ENCODE measurements around the gene TMEM217. TPM values are rescaled to one million over a fixed set of nuclear protein-coding genes. Genes with fewer than 3 reads are reported as not detected.

TMEM217 gene
- total and polyA plus RNA-seq, 2 of the 8 experiments (the other 6 are each of a cell fraction or from before 2014, with no cell fraction given), result 0.60 to 1.1 TPM

- no peak overlapping the region for H2BK20ac ChIP-seq (ENCODE audit: low read length)
- peaks cover 2 to 6% of the 10 kb centered on the region in 2 experiments for H4K20me1 ChIP-seq (replicated peaks in 1 of 2; ENCODE audit: control insufficient read depth in 1 of 2, insufficient read depth in 2 of 2, low read length in 2 of 2)
- H3K27me3 ChIP-seq (replicated peaks in 1 of 4; ENCODE audit: control insufficient read depth in 3 of 4, extremely low read depth in 1 of 4, insufficient read depth in 3 of 4, low read length in 3 of 4), result no peaks in the 10 kb centered on the region
- no peak overlapping the region for H3K4ac ChIP-seq (replicated peaks; ENCODE audit: insufficient read length, low read depth, low read length)
- H3K9me3 ChIP-seq (ENCODE audit: insufficient read depth in 2 of 2, low read depth in 1 of 2, low read length in 1 of 2), result no peaks in the 10 kb centered on the region
- H2AK5ac ChIP-seq (ENCODE audit: low read depth, low read length), result no peak overlapping the region
- no peak overlapping the region for H3K4me2 ChIP-seq (ENCODE audit: insufficient read depth in 1 of 2, low read depth in 2 of 2, low read length in 2 of 2)
- FAIRE-seq (no peak), DNase-seq (ENCODE audit: low read depth in 1 of 2, low spot score in 2 of 2) (no peak)
- H3K4me3 ChIP-seq (ENCODE audit: extremely low read depth in 1 of 4, insufficient read depth in 2 of 4, low read depth in 3 of 4, low read length in 4 of 4), result no peak overlapping the region
- H2BK12ac ChIP-seq (ENCODE audit: low read depth, low read length), result no peak overlapping the region
- no peak overlapping the region for H3K9ac ChIP-seq (replicated peaks in 1 of 4; ENCODE audit: extremely low read depth in 1 of 4, low read depth in 3 of 4, low read length in 3 of 4)
- H3K56ac ChIP-seq (replicated peaks; ENCODE audit: insufficient read length, low read depth, low read length), result no peak overlapping the region
- ChIA-PET CTCF (ENCODE audit: partially characterized antibody) (interaction anchor here (0.9 to 1.2 kb wide), 2 partner anchors 24 to 264 kb away, joined by 3 read pairs; no protein-coding TSS in a partner anchor), POLR2A (ENCODE audit: partially characterized antibody) (no interaction called here)
- H2BK15ac ChIP-seq (ENCODE audit: low read length), result no peak overlapping the region
- H3K79me2 ChIP-seq (ENCODE audit: control insufficient read depth in 1 of 2, insufficient read depth in 2 of 2, low read length in 2 of 2), result no peaks in the 10 kb centered on the region; a peak in 1 of 4 replicates
- no peaks in the 10 kb centered on the region; the same call in 1 of the 2 replicates for H3K79me1 ChIP-seq (ENCODE audit: low read depth, low read length)
- H2BK5ac ChIP-seq (ENCODE audit: low read depth, low read length), result no peak overlapping the region
- H2AFZ ChIP-seq (ENCODE audit: low read length), result no peak overlapping the region
- no peak overlapping the region for H4K8ac ChIP-seq (ENCODE audit: extremely low read depth, insufficient read depth, low read length)
- no peak overlapping the region for H3K14ac ChIP-seq (ENCODE audit: insufficient read length)
- H3K23me2 ChIP-seq (ENCODE audit: low read depth, low read length), result no peaks in the 10 kb centered on the region
- H3K4me1 ChIP-seq (replicated peaks in 1 of 4; ENCODE audit: control insufficient read depth in 3 of 4, insufficient read depth in 4 of 4, low read length in 3 of 4), result no peaks in the 10 kb centered on the region
- no peak for TF ChIP-seq GTF2F1 (IDR thresholded peaks at IDR 0.05; ENCODE audit: borderline replicate concordance, low read depth, low read length)
- no peak for TF ChIP-seq TCF12 (IDR thresholded peaks at IDR 0.05; ENCODE audit: low read depth, low read length)
- no peak for TF ChIP-seq MAX (IDR thresholded peaks at IDR 0.05)
- TF ChIP-seq CBX8 (IDR thresholded peaks at IDR 0.05; ENCODE audit: borderline replicate concordance, low read depth, low read length), result no peak
- TF ChIP-seq RXRA (IDR thresholded peaks at IDR 0.05; ENCODE audit: insufficient read depth, low read depth, low read length), result no peak
- TF ChIP-seq SRF (IDR thresholded peaks at IDR 0.05; ENCODE audit: low read depth, low read length), result no peak
- TF ChIP-seq CHD1 (IDR thresholded peaks at IDR 0.05; ENCODE audit: low read depth, low read length), result no peak
- TF ChIP-seq CREB1 (IDR thresholded peaks at IDR 0.05), result no peak
- TF ChIP-seq KDM5A (IDR thresholded peaks at IDR 0.05; ENCODE audit: low read length), result no peak
- no peak for TF ChIP-seq NRF1 (IDR thresholded peaks at IDR 0.05; ENCODE audit: low read depth, low read length)
- TF ChIP-seq KDM4A (IDR thresholded peaks at IDR 0.05; ENCODE audit: low read depth, low read length, severe bottlenecking), result no peak
- TF ChIP-seq TAF7 (optimal IDR thresholded peaks at IDR 0.05; ENCODE audit: borderline replicate concordance, low read depth, low read length), result no peak
- H3K23ac ChIP-seq (ENCODE audit: insufficient read length), result no peak overlapping the region
- WGBS, 2 experiments (ENCODE audit: extremely low coverage in 1 of 2, insufficient coverage in 1 of 2, insufficient read length in 1 of 2, insufficient replicate concordance in 2 of 2, low coverage in 1 of 2, low lambda C conversion rate in 2 of 2, missing lambda C conversion rate in 1 of 2), result 94% methylated on average over 2 of the region's 2 CpGs; no CpG with 5 or more reads in 1 of the 2 experiments
- H3K27ac ChIP-seq (ENCODE audit: low read depth, low read length), result no peak overlapping the region
- no peak overlapping the region for H4K91ac ChIP-seq (replicated peaks; ENCODE audit: insufficient read length, low read length)
- peaks cover 7 to 43% (median 36%) of the 10 kb centered on the region in 4 experiments for H3K36me3 ChIP-seq (ENCODE audit: control insufficient read depth in 2 of 4, insufficient read depth in 4 of 4, low read length in 3 of 4)
- H3K18ac ChIP-seq (ENCODE audit: extremely low read depth, low read length), result no peak overlapping the region
- H4K5ac ChIP-seq (ENCODE audit: insufficient read length, low read depth, low read length), result no peak overlapping the region
- H2BK120ac ChIP-seq (replicated peaks; ENCODE audit: low read depth, low read length), result no peak overlapping the region
These were observed 24.4 kb upstream of the TMEM217 start for GRCh38 chr6:37282371-37282770.
